Right renal cortex interstitium (tissue), 3 donors: Measurements from ENCODE around the gene CCR2. TPM values are rescaled to one million over a fixed set of nuclear protein-coding genes. Genes with fewer than 3 reads are reported as not detected.
"Not testable (repeated sequence)": the region's sequence is repeated elsewhere in the genome, so short reads cannot be mapped to it uniquely, and the experiment has no call there.

Source experiments
- DNase-seq, 3 donors: peaks; one replicate each; pipeline ENCODE4 v3.0.0-alpha.2; 2013; ENCODE audit warnings: low read depth in 3 of 3, low spot score in 2 of 3
- polyA plus RNA-seq, 3 donors: library from polyadenylated mRNA; unstranded; fragments of 120-200 nt; gene quantifications; one replicate each; pipeline ENCODE4 v1.2.1, GENCODE V29; 2013; ENCODE audit not compliant: insufficient read length in 3 of 3

The CCR2 gene
- polyA plus RNA-seq = 1 to 10 TPM; 2.0 to 2.1 (median 2.1) TPM

DNA sequence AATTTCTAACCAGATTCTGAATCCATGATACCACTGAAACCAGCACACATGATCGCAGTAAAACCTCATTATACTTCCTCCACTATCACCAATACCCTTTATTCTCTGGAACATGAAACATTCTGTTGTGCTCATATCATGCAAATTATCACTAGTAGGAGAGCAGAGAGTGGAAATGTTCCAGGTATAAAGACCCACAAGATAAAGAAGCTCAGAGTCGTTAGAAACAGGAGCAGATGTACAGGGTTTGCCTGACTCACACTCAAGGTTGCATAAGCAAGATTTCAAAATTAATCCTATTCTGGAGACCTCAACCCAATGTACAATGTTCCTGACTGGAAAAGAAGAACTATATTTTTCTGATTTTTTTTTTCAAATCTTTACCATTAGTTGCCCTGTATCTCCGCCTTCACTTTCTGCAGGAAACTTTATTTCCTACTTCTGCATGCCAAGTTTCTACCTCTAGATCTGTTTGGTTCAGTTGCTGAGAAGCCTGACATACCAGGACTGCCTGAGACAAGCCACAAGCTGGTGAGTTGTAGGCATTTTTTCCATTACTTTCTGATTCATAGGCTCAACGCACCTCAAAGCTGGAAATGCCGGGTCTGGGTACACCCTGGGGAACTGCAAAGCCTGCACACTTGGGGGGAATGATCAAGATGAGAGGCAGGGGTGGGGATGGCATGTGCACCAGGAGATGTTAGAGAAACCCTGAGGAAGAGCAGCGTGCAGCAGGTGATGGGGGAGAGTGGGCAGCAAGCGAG lies at the start of gene CCR2:
CCR2 (plus strand) TSS at position 465 of the 764 bp plus-strand sequence. CDS start 3,417 bp downstream, outside the sequence.
- DNase-seq = no peak

DNA sequence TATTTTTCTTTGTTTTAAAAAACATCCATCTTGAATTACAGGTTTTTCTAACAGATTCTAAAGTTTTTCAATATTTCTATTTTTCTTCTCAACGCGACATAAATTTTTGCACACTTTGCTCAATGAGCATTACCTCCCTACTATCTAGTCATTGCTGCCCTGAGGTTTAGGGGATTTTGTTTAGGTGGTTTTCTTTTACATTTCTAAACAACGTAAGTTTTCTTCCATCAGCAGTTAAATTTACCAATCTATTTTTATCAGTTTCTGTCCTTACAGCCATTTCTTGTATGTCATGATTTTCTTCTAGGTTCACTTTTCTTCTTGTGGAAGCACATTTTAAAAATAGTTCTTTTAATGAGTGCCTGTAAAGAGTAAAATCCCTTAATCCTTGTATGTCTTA lies 49.2 kb upstream of the CCR2 start:
- no peak for DNase-seq

DNA sequence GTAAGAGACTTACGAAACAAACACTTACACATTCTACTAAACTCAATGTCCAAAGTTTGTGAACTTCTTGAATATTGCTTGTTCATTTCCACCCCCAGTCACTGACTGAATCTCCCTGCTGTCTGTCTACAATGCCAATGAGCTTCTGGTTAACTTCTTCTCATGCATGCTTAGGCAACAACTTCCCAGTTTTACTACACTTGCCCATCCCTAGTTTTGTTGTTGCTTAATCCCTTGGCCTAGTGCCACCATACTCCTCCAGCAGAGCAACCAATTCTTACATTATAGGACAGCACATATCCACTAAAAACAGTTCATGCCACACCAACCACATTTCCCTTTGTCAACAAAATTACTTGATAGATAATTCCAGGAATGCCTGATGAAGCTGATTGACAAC lies 40.9 kb upstream of the CCR2 start:
- no peak for DNase-seq

DNA sequence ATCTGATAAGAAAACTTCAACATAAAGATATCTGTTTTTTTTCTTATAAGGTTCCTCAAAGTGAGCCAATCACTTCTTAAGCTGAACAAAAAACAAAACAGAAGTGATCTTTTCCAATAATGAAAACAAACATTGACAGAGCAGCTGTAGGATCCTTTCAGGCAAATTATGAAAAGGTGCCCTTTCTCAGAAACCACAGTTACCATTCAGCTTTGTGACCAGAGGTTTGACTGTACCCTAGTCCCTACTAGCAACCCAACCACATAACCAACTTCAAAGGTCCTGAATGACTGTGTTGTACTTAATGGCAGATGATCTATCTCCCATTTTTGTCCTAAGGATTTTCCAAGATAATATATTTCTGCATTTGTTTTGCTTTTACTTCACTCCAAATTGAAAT lies 39.4 kb upstream of the CCR2 start:
- DNase-seq = no peak

DNA sequence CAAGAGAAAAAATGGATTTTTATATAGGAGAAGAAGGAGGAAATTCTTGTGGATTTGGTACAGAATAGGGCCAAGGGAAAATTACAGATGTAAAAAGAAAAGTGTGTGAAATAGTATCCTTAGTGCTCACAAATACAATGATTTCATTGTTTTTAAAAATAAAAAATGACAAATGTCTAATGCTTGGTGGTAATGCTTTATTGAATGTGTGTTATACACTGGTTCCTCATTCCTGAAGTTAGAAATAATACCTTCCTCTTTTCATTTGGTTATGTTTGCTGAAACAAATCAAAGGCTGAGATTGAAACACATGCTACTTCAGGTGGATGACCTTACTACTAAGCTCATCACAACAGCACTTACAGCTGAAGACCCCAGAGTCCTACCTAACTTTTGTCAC lies 37.7 kb upstream of the CCR2 start:
- no peak for DNase-seq

DNA sequence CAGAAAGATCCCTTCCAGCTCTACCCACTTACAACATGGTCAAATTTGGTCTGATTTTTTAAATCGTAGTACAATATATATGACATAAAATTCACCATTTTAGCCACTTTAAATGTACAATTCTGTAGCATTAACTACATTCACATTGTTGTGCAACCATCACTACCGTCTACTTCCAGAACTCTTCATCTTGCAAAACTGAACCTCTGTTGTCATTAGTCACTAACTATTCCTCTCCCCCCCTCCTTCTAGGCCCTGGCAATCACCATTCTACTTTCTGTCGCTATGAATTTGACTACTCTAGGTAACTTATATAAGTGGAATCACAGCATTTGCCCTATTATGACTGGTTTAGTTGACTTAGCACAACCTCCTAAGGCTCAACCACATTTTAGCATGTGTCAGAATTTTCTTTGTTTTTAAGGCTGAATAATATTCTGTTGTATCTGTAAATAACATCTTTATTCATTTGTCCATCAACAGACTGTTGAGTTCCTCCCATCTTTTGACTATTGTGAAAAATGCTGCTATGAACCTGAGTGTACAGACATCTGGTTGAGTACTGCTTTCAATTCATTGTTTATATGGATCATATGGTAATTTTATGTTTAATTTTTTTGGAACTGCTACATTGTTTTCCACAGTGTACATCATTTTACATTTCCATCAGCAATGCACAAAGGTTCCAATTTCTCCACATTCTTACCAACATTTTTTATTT lies 35.5 kb upstream of the CCR2 start:
- no peak for DNase-seq

DNA sequence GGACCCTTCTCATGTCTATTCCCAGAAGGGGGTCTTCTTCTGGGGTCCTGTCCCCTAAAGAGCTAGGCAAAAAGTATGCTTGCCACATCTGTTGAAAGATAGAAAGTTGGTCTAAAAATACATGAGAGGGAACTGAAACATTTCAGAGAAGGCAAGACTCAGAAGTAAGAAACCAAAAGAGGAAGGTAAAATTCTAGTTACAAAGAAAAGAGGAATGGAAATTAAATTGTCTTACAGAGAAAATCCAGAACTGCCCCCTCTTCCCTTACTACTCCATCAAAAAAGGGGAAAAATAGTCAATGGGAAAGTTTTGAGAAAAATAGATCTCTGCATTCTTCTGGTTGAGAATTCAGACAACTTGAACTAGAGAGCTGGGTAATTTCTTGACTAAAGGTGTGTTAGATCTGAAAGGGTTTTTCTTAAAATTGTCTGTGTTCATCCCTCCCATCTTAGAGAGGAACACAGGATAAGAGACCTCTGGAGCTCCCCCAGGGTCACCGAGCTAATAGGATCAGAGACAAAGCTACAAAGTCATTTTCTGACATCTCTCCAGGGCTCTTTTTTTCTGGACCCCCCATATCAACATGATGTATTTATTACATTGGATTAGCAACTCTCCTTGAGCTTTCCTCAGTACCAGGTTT lies 32.3 kb upstream of the CCR2 start:
- no peak for DNase-seq

DNA sequence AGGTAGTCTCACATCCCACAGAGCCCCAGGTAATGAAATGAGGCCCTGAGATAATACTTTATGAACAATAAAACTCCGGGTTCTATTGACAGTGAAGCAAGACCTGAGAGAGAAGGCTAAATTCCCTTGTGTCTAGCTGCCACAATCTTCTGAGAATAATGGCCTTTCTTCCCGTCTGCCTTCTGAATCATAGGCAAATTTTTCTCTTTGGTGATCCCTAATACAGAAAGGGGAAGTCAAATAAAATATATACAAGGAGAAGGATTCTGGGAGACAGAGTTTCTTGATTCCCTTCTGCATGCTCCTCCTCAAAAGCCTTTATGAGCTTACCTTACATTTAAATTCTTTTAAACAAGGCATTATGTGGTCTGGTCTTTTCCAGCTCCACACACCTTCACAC lies 29.9 kb upstream of the CCR2 start:
- no peak for DNase-seq

DNA sequence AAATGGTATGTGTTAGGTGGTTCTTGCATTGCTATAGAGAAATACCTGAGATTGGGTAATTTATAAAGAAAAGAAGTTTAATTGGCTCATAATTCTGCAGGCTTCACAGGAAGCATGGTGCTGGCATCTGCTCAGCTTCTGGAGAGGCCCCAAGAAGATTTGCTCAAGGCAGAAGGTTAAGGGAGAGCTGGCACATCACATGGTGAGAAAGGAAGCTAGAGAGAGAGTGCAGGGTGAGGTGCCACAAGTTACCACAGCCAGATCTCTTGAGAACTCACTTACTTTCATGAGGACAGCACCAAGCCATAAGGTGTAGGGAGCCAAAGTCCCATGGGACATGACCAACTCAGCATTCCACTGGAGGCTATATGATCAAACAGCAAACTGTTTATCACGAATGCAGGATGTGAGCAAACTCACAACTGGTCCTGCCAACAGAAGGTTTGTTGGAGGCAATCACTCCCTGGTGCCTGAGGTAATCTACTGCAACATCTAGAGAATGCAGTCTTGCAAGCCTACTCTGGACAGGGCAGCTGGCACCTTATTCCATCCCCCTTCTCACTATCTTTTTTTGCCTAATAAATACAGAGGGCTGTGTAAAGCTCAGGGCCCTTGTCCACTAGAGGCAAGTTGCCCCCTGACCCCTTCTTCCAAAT lies 28.1 kb upstream of the CCR2 start:
- no peak for DNase-seq

DNA sequence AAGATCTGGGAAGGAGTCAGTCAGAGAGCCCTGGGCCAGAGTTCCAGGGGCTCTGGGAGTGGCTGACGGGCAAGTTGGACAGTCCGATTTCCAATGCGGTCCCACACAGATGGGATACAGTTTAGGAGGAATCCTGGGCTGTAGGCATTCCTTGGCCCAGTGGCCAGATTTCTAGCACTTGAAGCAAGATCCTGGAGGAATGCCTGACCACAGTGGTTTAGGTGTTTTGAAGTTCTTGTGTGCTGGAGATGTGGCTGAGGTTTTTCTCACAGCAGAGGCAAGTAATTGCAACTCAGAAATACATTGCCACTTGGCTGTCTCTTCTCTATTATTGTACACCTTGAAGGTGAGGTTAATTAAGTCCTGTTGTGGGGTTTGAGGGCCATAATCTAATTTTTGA lies 23.2 kb upstream of the CCR2 start:
- not testable (repeated sequence) for DNase-seq

DNA sequence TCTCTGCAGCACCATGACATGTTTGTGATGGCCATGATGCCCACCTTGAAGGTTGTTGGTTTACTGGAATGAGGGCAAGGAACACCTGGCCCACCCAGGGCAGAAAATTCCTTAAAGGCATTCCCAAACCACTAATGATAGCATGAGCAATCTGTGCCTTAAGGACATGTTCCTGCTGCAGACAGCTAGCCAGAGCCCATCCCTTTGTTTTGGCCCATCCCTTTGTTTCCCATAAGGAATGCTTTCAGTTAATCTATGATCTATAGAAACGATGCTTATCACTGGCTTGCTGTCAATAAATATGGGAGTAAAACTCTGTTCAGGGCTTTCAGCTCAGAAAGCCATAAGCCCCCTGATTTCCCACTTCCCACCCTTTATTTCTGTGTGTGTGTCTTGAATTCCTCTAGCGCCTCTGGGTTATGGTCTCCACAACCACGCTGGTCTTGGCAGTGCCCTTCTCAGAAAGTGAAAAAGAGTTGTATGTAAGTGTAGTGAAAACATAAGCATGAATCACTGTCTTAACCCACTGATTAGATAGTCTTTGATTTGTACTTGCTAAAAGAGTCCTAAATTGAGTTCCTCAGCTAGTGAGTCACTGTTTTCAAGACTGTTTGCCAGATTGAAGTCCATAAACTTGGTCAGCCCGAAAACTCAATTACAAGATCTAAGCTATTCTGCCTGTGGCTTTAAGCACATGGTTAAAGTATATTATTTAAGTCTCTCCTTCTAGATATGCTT lies 19.0 kb upstream of the CCR2 start:
- no peak for DNase-seq

DNA sequence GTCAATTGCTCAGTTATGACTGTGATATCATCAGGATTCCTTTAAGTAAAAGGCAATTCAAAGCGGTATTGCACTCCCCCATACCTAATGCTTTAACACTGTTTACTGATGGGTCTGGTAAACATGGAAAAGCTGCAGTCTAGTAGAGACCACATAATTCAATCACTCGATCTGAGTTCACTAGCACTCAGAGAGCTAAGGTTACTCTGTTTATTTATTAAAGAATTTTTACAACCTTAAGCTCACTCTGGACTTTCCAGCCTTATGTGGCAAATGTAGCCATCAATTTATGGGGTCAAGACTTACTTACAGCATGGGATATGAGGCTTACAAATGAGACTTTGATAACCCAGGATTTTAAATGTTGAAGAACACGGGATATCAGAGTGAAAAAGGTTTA lies 18.4 kb upstream of the CCR2 start:
- no peak for DNase-seq

DNA sequence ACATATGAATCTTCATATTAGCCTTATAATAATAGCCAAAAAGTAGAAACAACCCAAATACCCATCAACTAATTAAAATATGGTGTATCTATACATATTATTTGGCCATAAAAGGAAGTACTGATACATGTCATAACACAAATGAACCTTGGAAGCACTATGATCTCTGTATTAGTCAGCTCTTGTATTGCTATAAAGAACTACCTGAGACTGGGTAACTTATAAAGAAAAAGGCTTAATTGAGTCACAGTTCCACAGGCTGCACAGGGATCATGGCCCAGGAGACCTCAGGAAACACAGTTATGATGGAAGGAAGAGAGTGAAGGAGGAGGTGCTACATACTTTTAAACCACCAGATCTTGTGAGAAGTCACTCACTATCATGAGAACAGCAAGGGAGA lies 16.0 kb upstream of the CCR2 start:
- DNase-seq = no peak

DNA sequence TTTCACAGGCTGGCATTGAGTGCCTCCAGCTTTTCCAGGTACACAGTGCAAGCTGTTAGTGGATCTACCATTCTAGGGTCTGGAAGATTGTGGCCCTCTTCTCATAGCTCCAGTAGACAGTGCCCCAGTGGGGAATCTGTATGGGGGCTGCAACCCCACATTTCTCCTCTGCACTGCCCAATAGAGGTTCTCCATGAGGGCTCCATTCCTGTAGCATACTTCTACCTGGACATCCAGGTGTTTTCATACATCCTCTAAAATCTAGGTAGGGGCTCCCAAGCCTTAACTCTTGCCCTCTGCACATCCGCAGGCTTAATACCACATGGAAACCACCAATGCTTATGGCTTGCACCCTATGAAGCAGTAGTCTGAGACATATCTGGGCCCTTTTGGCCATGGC lies 15.1 kb upstream of the CCR2 start:
- no peak for DNase-seq

DNA sequence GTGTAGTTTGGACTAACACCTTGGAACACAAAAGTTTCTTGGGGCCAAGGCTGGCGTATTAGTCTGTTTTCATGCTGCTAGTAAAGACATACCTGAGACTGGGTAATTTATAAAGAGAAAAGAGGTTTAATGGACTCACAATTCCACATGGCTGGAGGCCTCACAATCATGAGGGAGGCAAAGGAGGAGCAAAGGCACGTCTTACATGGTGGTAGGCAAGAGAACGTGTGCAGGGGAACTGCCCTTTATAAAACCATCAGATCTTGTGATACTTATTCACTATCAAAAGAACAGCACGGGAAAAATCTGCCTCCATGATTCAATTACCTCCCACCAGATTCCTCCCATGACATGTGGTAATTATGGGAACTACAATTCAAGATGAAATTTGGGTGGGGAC lies 9.4 kb upstream of the CCR2 start:
- no peak for DNase-seq

DNA sequence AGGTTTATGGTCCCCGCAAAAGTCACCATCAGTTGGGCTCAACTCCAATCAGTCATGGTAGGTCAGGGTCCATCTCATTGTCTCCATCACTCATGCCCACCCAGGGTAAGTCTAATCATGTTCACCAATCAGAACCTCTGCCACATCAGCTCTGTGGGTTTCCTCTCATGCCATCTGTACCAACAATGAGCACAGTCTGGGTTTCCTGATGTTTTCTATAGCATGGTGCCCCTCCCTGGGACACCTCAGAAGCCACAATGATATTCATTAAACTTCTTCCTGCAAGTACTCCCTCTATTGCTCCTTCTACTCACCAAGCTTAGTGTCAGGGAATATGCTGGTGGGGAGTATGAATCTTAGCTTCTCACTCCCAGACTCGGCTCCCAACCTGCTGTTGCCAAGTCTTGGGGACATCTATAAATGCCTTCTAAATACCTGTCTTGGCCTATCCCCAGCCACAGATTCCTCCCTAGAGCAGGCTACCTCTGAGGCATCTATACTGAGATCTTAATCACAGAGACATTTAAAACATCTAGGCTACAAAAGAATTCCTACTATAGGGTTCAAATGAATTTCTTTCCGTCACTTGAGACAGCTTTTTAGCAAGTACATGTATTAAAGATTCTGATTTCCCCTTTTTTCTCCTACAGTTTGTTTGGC lies 5.0 kb upstream of the CCR2 start:
- DNase-seq = no peak

DNA sequence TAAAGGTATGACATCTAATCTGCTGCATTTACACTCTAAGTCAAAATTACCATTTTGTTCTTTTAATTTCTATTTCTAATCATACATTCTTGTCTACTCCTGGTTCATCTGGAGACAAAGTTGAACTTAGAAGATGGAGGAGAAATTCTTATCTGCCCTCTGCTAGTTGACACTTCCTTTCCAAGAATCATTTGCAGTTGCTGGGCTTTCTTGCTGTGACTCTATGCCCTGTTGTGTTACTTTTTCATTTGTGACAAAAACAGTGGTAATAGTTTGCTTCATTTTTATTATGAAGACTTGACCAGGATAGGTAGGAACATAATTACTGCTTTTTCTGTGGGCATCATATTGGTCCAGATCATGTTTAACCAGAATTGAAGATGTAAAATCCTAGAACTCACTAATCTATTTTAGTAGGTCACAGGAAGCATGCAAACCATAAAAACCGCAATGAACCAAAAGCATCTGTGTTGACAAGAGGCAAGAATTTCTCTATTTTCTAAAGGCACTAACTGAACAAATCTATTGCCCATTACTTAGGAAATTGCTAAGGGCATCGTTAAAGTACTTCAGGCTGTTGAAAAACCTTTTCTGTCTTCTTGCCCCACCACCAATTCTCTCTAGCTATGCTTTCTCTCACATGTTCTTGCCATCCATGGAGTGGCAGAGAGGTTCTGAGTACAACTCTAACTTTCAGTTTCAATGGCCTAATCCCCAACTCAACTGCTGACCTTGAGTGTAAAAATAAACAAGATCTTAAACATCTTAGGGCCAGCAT lies 4.2 kb upstream of the CCR2 start:
- DNase-seq = no peak

DNA sequence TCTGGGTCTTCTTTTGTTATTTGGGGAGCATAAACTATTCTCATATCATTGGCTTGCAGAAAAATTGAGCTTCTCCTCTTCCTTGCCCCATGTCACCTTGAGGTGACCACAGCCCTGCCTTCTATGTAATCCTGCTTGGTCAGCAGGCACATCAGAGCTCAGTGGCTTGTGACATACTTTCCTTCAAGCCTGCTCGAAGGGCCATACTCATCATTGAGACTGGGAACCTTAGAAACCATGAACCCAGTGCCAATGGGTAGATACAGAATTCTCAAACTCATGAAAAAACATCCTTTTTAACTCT lies 3.7 kb upstream of the CCR2 start:
- DNase-seq = no peak

DNA sequence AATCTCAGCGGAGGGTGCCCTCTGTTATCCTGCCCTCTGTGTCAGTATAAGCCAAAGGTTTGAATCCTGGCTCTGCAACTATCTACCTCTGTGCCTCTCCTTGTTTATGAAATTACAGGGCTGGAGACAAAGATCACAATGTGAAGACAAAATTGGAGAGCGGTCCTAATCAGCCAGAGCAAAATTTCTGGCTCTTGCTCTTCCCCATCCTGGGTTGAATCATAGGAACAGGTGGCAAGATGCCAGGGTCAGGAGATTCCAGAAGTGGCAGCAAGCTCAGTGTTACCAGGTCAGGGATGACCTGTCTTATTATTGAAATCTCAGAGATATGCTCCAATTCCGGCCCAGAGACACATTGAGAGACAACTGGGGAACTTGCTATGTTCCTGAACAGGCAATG lies 2.3 kb upstream of the CCR2 start:
- no peak for DNase-seq

DNA sequence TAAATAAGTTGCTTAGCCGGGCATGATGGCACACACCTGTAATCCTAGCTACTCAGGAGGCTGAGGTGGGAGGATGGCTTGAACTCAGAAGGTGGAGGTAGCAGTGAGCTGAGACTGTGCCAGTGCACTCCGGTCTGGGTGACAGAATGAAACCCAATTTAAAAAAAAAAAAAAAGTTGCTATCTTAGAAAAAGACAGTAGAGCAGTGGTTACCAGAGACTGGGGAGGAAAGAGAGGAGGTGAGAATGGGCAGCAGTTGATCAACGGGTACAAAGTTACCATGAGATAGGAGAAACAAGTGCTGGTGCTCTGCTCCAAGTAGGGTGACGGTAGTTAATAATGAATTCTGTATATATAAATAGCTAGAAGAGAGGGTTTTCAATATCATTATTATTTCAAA lies 821 bp upstream of the CCR2 start:
- DNase-seq = no peak
